GM12878 (cell line): Measurements from ENCODE around the gene PROCA1. TPM values are rescaled to one million over a fixed set of nuclear protein-coding genes. Genes with fewer than 3 reads are reported as not detected.

Source experiments
- EGR1 ChIP-seq, 2 experiments: IDR thresholded peaks; 1 replicate in 1 of 2; 2 replicates in 1 of 2; pipeline ENCODE4 v1.6.1; 2011 to 2012; ENCODE audit warnings: low read depth in 2 of 2, low read length in 2 of 2, borderline replicate concordance in 1 of 2, mild to moderate bottlenecking in 1 of 2, moderate library complexity in 1 of 2
- PAX8 ChIP-seq: fragments of 450-650 bp; IDR thresholded peaks from 2 replicates; pipeline ENCODE4 v1.6.1; 2017; ENCODE audit warnings: mild to moderate bottlenecking, moderate library complexity
- SIX5 ChIP-seq: IDR thresholded peaks from 2 replicates; pipeline ENCODE4 v1.6.1; 2011; ENCODE audit warnings: mild to moderate bottlenecking, low read depth, low read length, moderate library complexity; ENCODE audit not compliant: severe bottlenecking
- SKIL ChIP-seq: fragments of 450-650 bp; IDR thresholded peaks from 2 replicates; pipeline ENCODE4 v1.6.1; 2017; ENCODE audit warnings: mild to moderate bottlenecking, low read depth, inconsistent platforms; ENCODE audit not compliant: poor library complexity, severe bottlenecking
- SP1 ChIP-seq: IDR thresholded peaks from one replicate; pipeline ENCODE4 v1.6.1; 2011; ENCODE audit warnings: low read depth, low read length
- polyA plus RNA-seq, 11 experiments: library from polyadenylated mRNA; depleted of rRNA in 4 of 11; unstranded in 6 of 11; stranded (reverse) in 5 of 11; fragments of >200 nt; fragmentation: Nextera tagmentation in 4 of 11; fragmentation: Illumina TruSeq in 1 of 11; extraction: Ambion mirVana in 4 of 11; extraction: Trizol in 1 of 11; gene quantifications; 1 replicate in 1 of 11; 2 replicates in 10 of 11; pipeline versions ENCODE4 v1.2.1 to v1.2.3, GENCODE V29; 2011 to 2016; ENCODE audit warnings: inconsistent platforms in 2 of 11, missing spikeins in 2 of 11, low read depth in 1 of 11
- total RNA-seq, 4 experiments: library from RNA; depleted of rRNA in 3 of 4; stranded (reverse); fragments of >200 nt in 3 of 4; fragmentation: Illumina TruSeq in 1 of 4; extraction: Trizol in 1 of 4; gene quantifications; 2 replicates each; pipeline versions ENCODE4 v1.2.1 to v1.2.3, GENCODE V29; 2013 to 2021
- TF ChIP-seq, protein P1 (sequence below): IDR thresholded peaks from 2 replicates; pipeline ENCODE4 v1.6.1; 2011; ENCODE audit warnings: low read depth, low read length, improper control_type of control experiment, borderline replicate concordance

The PROCA1 gene
- total and polyA plus RNA-seq, 10 of the 15 experiments (the other 5 are each of a cell fraction or from before 2014, with no cell fraction given): 0.35 to 4.8 (median 1.4) TPM

GRCh38 chr17:28717578-28718332 is 6.1 kb upstream of the PROCA1 start, which contains the start of gene RAB34 (continued):
- TF ChIP-seq, protein P1, sequence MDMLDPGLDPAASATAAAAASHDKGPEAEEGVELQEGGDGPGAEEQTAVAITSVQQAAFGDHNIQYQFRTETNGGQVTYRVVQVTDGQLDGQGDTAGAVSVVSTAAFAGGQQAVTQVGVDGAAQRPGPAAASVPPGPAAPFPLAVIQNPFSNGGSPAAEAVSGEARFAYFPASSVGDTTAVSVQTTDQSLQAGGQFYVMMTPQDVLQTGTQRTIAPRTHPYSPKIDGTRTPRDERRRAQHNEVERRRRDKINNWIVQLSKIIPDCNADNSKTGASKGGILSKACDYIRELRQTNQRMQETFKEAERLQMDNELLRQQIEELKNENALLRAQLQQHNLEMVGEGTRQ: no peak
- no peak for TF ChIP-seq SP1
- TF ChIP-seq PAX8: no peak
- TF ChIP-seq SKIL: no peak
- no peak for TF ChIP-seq SIX5
- TF ChIP-seq EGR1 (IDR thresholded peaks at IDR 0.05; ENCODE audit: borderline replicate concordance in 1 of 2, low read depth in 2 of 2, low read length in 2 of 2): no peak
